Panc1 (cell line): ENCODE measurements around the gene ATP2A3.

Source experiments
- POLR2AphosphoS5 ChIP-seq: IDR thresholded peaks from 2 replicates; pipeline ENCODE4 v1.6.1; 2012; ENCODE audit warnings: mild to moderate bottlenecking, low read depth, low read length, moderate library complexity
- TF ChIP-seq, protein P1 (sequence below): fragments of 450-650 bp; IDR thresholded peaks from 2 replicates; pipeline ENCODE4 v1.5.1; 2017; ENCODE audit warnings: mild to moderate bottlenecking

DNA sequence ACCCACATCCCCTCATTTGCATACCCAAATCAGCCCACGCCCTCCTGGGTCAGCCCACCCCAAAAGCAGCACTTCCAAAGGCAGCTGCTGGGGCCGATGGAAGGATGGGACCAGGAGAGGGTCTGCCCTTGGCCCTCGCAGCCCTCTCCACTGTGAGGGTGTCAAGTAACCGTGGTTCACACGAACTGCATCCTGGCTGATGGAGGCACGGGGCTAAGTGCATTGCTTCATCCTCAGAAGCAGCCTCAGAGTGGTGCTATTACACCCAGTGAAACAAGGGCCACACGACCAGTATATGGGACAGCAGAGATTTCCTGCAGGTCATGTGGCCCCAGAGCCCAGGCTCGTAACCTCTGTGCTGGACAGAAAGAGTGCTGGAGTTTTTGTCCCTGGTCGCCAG, 13.2 kb upstream of the ATP2A3 start:
- TF ChIP-seq, protein P1, sequence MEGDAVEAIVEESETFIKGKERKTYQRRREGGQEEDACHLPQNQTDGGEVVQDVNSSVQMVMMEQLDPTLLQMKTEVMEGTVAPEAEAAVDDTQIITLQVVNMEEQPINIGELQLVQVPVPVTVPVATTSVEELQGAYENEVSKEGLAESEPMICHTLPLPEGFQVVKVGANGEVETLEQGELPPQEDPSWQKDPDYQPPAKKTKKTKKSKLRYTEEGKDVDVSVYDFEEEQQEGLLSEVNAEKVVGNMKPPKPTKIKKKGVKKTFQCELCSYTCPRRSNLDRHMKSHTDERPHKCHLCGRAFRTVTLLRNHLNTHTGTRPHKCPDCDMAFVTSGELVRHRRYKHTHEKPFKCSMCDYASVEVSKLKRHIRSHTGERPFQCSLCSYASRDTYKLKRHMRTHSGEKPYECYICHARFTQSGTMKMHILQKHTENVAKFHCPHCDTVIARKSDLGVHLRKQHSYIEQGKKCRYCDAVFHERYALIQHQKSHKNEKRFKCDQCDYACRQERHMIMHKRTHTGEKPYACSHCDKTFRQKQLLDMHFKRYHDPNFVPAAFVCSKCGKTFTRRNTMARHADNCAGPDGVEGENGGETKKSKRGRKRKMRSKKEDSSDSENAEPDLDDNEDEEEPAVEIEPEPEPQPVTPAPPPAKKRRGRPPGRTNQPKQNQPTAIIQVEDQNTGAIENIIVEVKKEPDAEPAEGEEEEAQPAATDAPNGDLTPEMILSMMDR = no peak
- no peak for TF ChIP-seq POLR2AphosphoS5
